ENCODE results near the gene ERC2. TPM values are rescaled to one million over a fixed set of nuclear protein-coding genes. Genes with fewer than 3 reads are reported as not detected.

ERC2 gene
- total and polyA plus RNA-seq, 2 of the 8 experiments (the other 6 are each of a cell fraction or from before 2014, with no cell fraction given), result 16.4 to 22.8 TPM

GRCh38 chr3:55570271-55570711 is 898.0 kb downstream of the ERC2 start:
- H4K8ac ChIP-seq (ENCODE audit: extremely low read depth, insufficient read depth, low read length), result no peak overlapping the region
- H3K36me3 ChIP-seq (ENCODE audit: control insufficient read depth in 2 of 4, insufficient read depth in 4 of 4, low read length in 3 of 4), result no peaks in the 10 kb centered on the region
- H2BK15ac ChIP-seq (ENCODE audit: low read length), result peak overlapping the region; percentile 66; the same call in 1 of the 2 replicates
- H3K9ac ChIP-seq (replicated peaks in 1 of 4; ENCODE audit: extremely low read depth in 1 of 4, low read depth in 3 of 4, low read length in 3 of 4), result no peak overlapping the region
- no peak overlapping the region for H3K23ac ChIP-seq (ENCODE audit: insufficient read length)
- no peaks in the 10 kb centered on the region for H3K9me3 ChIP-seq (ENCODE audit: insufficient read depth in 2 of 2, low read depth in 1 of 2, low read length in 1 of 2)
- H3K27ac ChIP-seq (ENCODE audit: low read depth, low read length), result no peak overlapping the region
- no peak overlapping the region for H3K4me2 ChIP-seq (ENCODE audit: insufficient read depth in 1 of 2, low read depth in 2 of 2, low read length in 2 of 2)
- no peak overlapping the region for H2AK5ac ChIP-seq (ENCODE audit: low read depth, low read length)
- no peak overlapping the region for H3K56ac ChIP-seq (replicated peaks; ENCODE audit: insufficient read length, low read depth, low read length)
- H2AFZ ChIP-seq (ENCODE audit: low read length), result no peak overlapping the region
- 94% methylated on average over 9 of the region's 9 CpGs; no CpG with 5 or more reads in 1 of the 2 experiments for WGBS, 2 experiments (ENCODE audit: extremely low coverage in 1 of 2, insufficient coverage in 1 of 2, insufficient read length in 1 of 2, insufficient replicate concordance in 2 of 2, low coverage in 1 of 2, low lambda C conversion rate in 2 of 2, missing lambda C conversion rate in 1 of 2)
- TF ChIP-seq MAFK (IDR thresholded peaks at IDR 0.05; ENCODE audit: low read depth, low read length) (no peak), NANOG (IDR thresholded peaks at IDR 0.05; ENCODE audit: insufficient read depth, low read depth, low read length, poor library complexity, severe bottlenecking) (no peak), JUN (IDR thresholded peaks at IDR 0.05; ENCODE audit: low read depth, low read length) (no peak), KDM5A (IDR thresholded peaks at IDR 0.05; ENCODE audit: low read length) (no peak), CTBP2 (IDR thresholded peaks at IDR 0.05; ENCODE audit: borderline replicate concordance, insufficient read depth, insufficient read length, low read length) (no peak), BRCA1 (IDR thresholded peaks at IDR 0.05; ENCODE audit: low read depth, low read length) (no peak), SP2 (IDR thresholded peaks at IDR 0.05; ENCODE audit: low read length) (no peak)
- H3K4ac ChIP-seq (replicated peaks; ENCODE audit: insufficient read length, low read depth, low read length), result peak overlapping the region; percentile 62
- no peak for DNase-seq (ENCODE audit: low read depth in 1 of 2, low spot score in 2 of 2)
- no peaks in the 10 kb centered on the region for H4K20me1 ChIP-seq (replicated peaks in 1 of 2; ENCODE audit: control insufficient read depth in 1 of 2, insufficient read depth in 2 of 2, low read length in 2 of 2)
- H2BK12ac ChIP-seq (ENCODE audit: low read depth, low read length), result peak overlapping the region; percentile 82
- H4K91ac ChIP-seq (replicated peaks; ENCODE audit: insufficient read length, low read length), result peak overlapping the region; percentile 63
- CTCF ChIA-PET (ENCODE audit: partially characterized antibody), result interaction anchor here (0.9 to 3.7 kb wide), 10 partner anchors 11 to 101 kb away, joined by 3 to 17 read pairs (median 4); no protein-coding TSS in a partner anchor
- no peak overlapping the region for H3K18ac ChIP-seq (ENCODE audit: extremely low read depth, low read length)
- H3K79me1 ChIP-seq (ENCODE audit: low read depth, low read length), result no peaks in the 10 kb centered on the region
- H3K4me3 ChIP-seq (ENCODE audit: extremely low read depth in 1 of 4, insufficient read depth in 2 of 4, low read depth in 3 of 4, low read length in 4 of 4), result no peak overlapping the region
- H2BK20ac ChIP-seq (ENCODE audit: low read length), result no peak overlapping the region; the same call in 1 of the 2 replicates
- FAIRE-seq, result no peak
- H2BK120ac ChIP-seq (replicated peaks; ENCODE audit: low read depth, low read length), result peak overlapping the region; percentile 81
- no peak overlapping the region for H4K5ac ChIP-seq (ENCODE audit: insufficient read length, low read depth, low read length)
- H3K23me2 ChIP-seq (ENCODE audit: low read depth, low read length), result no peaks in the 10 kb centered on the region
- POLR2A ChIA-PET (ENCODE audit: partially characterized antibody), result interaction anchor here (1.2 to 1.5 kb wide), 3 partner anchors 9 to 49 kb away, joined by 3 to 5 read pairs (median 3); no protein-coding TSS in a partner anchor
- H3K4me1 ChIP-seq (replicated peaks in 1 of 4; ENCODE audit: control insufficient read depth in 3 of 4, insufficient read depth in 4 of 4, low read length in 3 of 4), result peaks cover 8 to 19% (median 15%) of the 10 kb centered on the region in 4 experiments
- no peaks in the 10 kb centered on the region for H3K79me2 ChIP-seq (ENCODE audit: control insufficient read depth in 1 of 2, insufficient read depth in 2 of 2, low read length in 2 of 2)
- H3K14ac ChIP-seq (ENCODE audit: insufficient read length), result no peak overlapping the region
- H3K27me3 ChIP-seq (replicated peaks in 1 of 4; ENCODE audit: control insufficient read depth in 3 of 4, extremely low read depth in 1 of 4, insufficient read depth in 3 of 4, low read length in 3 of 4), result no peaks in the 10 kb centered on the region; a peak in 1 of 7 replicates
- H2BK5ac ChIP-seq (ENCODE audit: low read depth, low read length), result no peak overlapping the region; the same call in 1 of the 2 replicates

Measured in H1 (cell line).